ENCODE data around the gene SH3BP4.

The SH3BP4 gene

GRCh38 chr2:234968631-234969305 lies 17.0 kb downstream of the SH3BP4 start:
- DNase-seq, result peak; percentile 12

GRCh38 chr2:234969306-234970098 lies 17.7 kb downstream of the SH3BP4 start:
- no peak for DNase-seq

- no peak for DNase-seq
Observed at GRCh38 chr2:234970099-234970440, 18.3 kb downstream of the SH3BP4 start.

GRCh38 chr2:234970477-234970882 lies 18.7 kb downstream of the SH3BP4 start:
- DNase-seq, result no peak

GRCh38 chr2:234971496-234971895 lies 19.7 kb downstream of the SH3BP4 start:
- DNase-seq, result no peak

GRCh38 chr2:234973008-234973407 lies 21.2 kb downstream of the SH3BP4 start:
- no peak for DNase-seq

GRCh38 chr2:234974501-234975385 lies 22.9 kb downstream of the SH3BP4 start:
- DNase-seq, result no peak

GRCh38 chr2:234975611-234976010 lies 23.8 kb downstream of the SH3BP4 start:
- DNase-seq, result no peak

GRCh38 chr2:234976479-234977227 lies 24.8 kb downstream of the SH3BP4 start:
- DNase-seq, result no peak

- no peak for DNase-seq
Observed at GRCh38 chr2:234977228-234977679, 25.4 kb downstream of the SH3BP4 start.

- no peak for DNase-seq
Observed at GRCh38 chr2:234978466-234979203, 26.8 kb downstream of the SH3BP4 start.

- no peak for DNase-seq
Observed at GRCh38 chr2:234979204-234980167, 27.7 kb downstream of the SH3BP4 start.

- DNase-seq, result no peak
Observed at GRCh38 chr2:234980451-234981187, 28.8 kb downstream of the SH3BP4 start.

GRCh38 chr2:234981197-234982095 lies 29.6 kb downstream of the SH3BP4 start:
- no peak for DNase-seq

- no peak for DNase-seq
Observed at GRCh38 chr2:234982096-234982834, 30.4 kb downstream of the SH3BP4 start.

- DNase-seq, result no peak
Observed at GRCh38 chr2:234983011-234983726, 31.4 kb downstream of the SH3BP4 start.

- no peak for DNase-seq
Observed at GRCh38 chr2:234985608-234986245, 33.9 kb downstream of the SH3BP4 start.

Measured in NCI-H1694 treated with DMSO at 0.1 percent for 48 hours (cell line).